NCI-H2196 treated with DMSO at 0.1 percent for 48 hours (cell line): ENCODE measurements around the gene CNOT3.

Experiments
- DNase-seq: peaks from one replicate; lab custom pipeline; 2025; ENCODE audit not compliant: unreplicated experiment; lab: John Stamatoyannopoulos, UW

CNOT3 gene

GRCh38 chr19:54121259-54121658 lies 16.3 kb upstream of the CNOT3 start:
- DNase-seq: no peak

DNA sequence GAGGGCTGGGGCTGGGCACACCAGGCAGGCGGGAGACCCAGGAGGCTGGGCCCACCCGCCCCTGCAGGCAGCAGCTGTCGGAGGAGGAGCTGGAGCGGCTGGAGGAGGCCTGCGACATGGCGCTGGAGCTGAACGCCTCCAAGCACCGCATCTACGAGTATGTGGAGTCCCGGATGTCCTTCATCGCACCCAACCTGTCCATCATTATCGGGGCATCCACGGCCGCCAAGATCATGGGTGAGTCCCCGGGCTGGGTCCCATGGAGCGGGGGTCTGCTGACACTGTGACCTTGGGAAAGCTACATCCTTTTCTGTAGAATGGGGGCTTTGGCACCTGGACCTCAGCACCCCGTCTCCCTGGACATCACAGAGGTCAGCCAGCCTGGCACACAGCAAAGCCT lies 13.9 kb upstream of the CNOT3 start:
- DNase-seq: no peak

GRCh38 chr19:54124393-54124792 lies 13.2 kb upstream of the CNOT3 start:
- no peak for DNase-seq

- DNase-seq: no peak
These were observed 11.8 kb upstream of the CNOT3 start for GRCh38 chr19:54125713-54126112.

GRCh38 chr19:54127688-54128440 lies 9.7 kb upstream of the CNOT3 start:
- no peak for DNase-seq

DNA sequence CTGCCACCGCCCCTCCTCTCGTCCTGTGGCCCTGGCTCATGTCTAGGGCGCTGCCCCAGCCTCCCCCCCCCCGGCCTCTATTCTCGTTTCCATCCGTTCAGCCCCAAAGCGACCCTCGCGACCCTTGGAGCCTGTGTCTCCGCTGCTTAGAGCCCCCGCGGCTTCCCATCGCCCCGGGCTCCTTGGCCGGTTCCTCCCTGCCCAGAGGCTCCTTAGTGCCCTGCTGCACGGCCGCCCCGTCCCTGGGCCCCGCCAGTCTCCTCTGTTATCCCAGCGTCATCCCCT lies 9.2 kb upstream of the CNOT3 start:
- no peak for DNase-seq

DNA sequence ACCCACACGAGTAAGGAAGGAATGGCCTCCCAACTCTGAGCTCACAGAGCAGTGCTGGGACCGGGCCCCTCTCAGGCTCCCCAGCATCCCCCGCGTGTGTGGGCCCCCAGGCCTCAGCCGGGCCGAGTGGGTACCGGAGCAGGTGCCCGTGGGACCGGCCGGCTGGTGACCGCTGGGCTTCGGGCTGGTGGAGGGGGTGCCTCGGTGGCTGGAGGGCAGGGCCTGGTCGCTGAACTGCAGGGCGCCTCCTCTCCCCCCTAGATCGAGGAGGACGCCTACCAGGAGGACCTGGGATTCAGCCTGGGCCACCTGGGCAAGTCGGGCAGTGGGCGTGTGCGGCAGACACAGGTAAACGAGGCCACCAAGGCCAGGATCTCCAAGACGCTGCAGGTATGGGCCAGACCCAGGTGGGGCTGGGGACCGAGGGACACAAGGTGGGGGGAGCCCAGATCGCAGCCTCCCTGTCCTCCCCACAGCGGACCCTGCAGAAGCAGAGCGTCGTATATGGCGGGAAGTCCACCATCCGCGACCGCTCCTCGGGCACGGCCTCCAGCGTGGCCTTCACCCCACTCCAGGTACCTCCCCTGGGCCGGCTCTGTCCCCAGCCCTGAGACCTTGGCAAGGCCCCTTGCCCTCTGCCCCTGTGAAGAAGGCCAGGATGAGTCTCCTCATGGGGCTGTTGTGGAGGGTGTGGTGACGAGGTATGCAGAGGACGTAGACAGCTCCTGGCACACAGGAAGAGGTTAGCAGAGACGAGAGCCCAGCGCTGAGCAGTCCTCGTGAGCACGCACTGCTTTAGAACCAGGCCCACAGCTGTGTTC lies 8.6 kb upstream of the CNOT3 start:
- DNase-seq: no peak

- DNase-seq: no peak
These were observed 8.0 kb upstream of the CNOT3 start for GRCh38 chr19:54129617-54129996.

- DNase-seq: peak; percentile 63
These were observed 4.1 kb upstream of the CNOT3 start for GRCh38 chr19:54133312-54133956.

DNA sequence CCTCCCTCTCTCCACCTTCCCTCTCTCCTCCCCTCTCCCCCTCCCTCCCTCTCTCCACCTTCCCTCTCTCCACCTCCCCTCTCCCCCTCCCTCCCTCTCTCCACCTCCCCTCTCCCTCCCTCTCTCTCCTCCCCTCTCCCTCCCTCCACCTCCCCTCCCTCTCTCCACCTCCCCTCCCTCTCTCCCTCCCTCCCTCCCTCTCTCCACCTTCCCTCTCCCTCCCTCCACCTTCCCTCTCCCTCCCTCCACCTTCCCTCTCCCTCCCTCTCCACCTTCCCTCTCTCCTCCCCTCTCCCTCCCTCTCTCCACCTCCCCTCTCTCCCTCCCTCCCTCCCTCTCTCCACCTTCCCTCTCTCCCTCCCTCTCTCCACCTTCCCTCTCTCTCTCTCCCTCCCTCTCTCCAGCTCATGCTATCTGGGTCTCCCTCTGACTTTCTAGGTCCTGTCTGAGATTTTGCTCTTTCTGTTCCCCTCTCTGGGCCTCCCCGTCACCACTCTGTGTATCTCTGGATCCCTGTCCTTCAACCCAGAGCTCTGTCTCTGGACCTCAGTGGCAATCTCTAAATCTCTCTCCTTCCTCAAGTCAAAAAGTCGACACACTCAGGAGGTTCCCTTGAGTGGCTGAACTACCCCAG lies 3.5 kb upstream of the CNOT3 start:
- no peak for DNase-seq

DNA sequence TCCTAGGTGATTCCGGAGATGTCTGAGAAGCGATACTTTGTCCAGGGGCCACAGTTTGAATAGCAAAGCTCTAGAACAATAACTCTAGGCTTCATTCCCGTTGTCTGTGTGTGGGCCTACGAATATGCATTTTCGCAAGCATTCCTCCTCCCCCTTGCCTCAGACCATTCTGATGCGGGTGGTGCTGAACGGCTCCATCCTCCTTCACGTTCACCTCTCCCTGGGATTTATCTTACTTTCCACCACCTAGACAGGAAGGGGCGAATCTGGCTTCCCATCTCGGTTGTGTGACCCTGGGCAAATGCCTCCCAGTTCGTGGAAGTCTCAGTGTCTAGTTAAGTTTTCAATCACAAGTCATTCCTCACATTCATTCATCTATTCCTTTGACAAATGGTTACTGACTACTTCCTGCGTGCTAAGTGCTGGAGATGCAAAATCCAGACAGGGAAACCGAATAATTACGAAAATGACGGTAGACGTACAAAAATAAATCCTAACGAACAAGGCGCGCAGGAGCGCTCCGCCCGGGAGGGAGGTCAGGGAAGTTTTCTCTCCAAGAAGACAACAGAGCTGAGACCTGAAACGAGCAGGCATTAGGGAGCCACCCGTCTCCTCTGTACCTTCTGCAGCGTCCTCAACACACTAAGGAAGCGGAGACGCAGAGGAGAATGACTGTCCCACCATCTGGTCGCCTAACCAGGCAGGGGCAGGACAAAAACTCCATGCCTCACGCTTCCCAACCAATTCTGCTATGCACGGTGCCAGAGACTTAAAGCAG lies 1.3 kb upstream of the CNOT3 start:
- DNase-seq: no peak

DNA sequence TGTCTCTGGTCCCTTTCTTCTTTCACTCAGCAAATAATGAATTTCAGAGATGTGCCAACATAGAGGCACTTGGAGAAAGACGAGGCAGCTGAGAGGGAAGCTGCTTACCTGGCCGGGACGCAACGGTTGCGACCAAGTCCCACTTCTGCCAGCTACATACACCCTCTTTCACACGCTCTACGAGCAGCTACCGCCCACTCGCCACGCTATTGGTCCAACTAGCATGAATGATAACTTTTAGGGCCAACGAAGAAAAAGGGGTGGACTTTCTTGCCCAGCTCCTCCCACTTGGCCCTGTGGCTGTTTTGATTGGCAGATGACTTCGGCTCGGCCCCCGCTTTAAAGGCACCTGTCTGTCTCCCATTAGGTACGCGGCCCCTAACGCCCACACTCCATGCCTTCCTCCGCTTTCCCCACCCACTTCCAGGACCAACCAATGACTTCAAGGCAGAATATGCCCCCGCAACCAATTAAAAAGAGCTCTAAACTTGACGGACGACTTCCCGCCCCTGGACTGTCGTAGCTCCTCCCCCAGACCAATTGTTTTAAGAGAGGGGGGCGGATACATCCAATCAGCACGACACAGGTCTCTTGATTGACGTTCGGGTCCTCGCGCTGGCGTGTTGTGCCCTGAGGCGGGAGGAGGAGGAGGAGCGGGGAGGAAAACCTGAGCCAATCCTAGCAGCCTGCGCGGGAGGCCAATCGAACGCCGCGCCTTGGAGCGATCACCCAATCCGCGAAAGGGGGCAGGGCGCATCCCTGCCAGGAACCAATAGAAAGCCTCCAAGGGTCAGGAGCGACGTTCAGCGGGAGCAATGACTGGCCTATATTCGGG lies 481 bp upstream of the CNOT3 start:
- peak; percentile 100 for DNase-seq

- no peak for DNase-seq
These were observed 1.1 kb downstream of the CNOT3 start for GRCh38 chr19:54138489-54139256.

GRCh38 chr19:54141356-54141755 lies 3.8 kb downstream of the CNOT3 start:
- DNase-seq: no peak

- no peak for DNase-seq
These were observed 4.7 kb downstream of the CNOT3 start for GRCh38 chr19:54142166-54142780.

DNA sequence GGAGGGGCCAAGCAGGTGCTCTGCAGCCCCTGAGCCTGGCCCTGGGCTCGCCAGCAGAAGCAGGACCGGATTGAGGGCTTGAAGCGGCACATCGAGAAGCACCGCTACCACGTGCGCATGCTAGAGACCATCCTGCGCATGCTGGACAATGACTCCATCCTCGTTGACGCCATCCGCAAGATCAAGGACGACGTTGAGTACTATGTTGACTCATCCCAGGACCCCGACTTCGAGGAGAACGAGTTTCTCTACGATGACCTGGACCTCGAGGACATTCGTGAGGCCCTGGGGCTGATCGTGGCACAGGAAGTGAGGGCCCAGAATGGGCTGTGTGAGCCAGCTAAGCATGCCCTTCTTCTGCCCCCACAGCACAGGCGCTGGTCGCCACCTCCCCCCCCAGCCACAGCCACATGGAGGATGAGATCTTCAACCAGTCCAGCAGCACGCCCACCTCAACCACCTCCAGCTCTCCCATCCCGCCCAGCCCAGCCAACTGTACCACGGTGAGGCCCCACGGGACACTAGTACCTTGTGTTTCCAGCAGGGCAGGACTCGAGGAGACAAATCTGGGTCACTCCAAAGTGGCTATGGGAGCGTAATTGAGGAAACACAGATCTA lies 8.1 kb downstream of the CNOT3 start:
- no peak for DNase-seq

DNA sequence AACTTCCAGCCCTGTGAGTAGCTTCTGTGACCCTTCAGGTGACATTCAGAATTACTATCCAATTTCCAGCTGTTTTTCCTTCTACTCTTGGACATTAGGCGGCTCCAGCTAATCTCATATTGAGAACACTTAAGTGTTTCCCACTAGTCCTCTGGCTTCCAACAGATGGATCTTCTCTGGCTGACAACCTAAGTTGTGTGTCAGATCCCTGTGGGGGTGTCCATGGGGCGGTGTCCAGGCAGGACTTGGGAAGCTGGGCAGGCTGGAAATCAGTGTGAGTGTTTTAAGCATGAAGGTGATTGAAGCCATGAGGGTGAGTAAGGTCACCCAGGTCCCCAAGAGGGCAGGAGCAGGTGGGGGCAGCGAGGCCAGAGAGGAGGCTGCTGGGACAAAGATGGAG lies 10.1 kb downstream of the CNOT3 start:
- no peak for DNase-seq

DNA sequence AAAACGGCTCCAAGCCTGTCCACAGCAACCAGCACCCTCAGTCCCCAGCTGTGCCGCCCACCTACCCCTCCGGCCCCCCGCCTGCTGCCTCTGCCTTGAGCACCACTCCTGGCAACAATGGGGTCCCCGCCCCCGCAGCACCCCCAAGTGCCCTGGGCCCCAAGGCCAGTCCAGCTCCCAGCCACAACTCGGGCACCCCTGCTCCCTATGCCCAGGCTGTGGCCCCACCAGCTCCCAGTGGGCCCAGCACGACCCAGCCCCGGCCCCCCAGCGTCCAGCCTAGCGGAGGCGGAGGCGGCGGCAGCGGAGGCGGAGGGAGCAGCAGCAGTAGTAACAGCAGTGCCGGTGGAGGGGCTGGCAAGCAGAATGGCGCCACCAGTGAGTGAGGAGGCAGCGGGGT lies 10.6 kb downstream of the CNOT3 start:
- no peak for DNase-seq
